ENCODE data around the gene RPRD1B.

Gene RPRD1B

DNA sequence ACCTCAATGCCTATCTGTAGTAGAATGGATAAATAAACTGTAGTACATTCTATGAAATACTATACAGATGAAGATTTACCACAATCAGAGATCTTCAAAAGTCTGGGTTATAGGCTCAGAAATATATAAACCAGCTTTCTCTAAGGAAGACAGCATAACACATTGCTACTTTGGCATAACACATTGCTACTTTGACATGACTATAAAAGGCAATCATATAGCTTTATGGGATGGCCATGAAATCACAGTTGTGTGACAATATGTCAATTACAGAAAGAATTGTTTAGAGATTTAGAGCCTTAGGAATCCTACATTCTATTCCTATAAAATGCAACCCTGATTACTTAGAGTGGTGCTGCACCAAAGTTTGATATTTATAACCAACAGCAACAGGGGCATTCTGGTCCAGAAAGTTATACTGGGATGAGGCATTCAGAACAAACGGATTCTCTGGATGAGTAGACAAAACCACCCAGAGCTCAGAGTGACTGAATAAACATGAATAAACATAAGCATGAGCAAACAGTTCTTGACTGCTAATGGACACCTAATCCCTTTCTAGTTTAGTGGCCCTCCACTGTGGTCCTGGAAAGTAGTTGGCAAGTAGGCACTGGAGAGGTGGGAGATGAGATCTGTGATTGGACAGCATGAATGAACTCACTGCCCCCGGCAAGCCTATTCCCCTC, 12.3 kb upstream of the RPRD1B start:
- TF ChIP-seq POLR2A (IDR thresholded peaks at IDR 0.05; ENCODE audit: extremely low read depth, insufficient read length), result no peak
- TF ChIP-seq, protein P1, sequence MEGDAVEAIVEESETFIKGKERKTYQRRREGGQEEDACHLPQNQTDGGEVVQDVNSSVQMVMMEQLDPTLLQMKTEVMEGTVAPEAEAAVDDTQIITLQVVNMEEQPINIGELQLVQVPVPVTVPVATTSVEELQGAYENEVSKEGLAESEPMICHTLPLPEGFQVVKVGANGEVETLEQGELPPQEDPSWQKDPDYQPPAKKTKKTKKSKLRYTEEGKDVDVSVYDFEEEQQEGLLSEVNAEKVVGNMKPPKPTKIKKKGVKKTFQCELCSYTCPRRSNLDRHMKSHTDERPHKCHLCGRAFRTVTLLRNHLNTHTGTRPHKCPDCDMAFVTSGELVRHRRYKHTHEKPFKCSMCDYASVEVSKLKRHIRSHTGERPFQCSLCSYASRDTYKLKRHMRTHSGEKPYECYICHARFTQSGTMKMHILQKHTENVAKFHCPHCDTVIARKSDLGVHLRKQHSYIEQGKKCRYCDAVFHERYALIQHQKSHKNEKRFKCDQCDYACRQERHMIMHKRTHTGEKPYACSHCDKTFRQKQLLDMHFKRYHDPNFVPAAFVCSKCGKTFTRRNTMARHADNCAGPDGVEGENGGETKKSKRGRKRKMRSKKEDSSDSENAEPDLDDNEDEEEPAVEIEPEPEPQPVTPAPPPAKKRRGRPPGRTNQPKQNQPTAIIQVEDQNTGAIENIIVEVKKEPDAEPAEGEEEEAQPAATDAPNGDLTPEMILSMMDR (IDR thresholded peaks at IDR 0.05; ENCODE audit: low read depth, low read length), result no peak
- DNase-seq (ENCODE audit: low read depth), result no peak
- H3K4me3 ChIP-seq (ENCODE audit: low read depth, low read length), result no peak overlapping the region

- H3K4me3 ChIP-seq (ENCODE audit: low read depth, low read length), result no peak overlapping the region
- TF ChIP-seq, protein P1 (IDR thresholded peaks at IDR 0.05; ENCODE audit: low read depth, low read length), result no peak
- TF ChIP-seq MAX (IDR thresholded peaks at IDR 0.05; ENCODE audit: low read depth, low read length) (no peak), MYC (IDR thresholded peaks at IDR 0.05; ENCODE audit: low read depth, low read length) (no peak), POLR2A (IDR thresholded peaks at IDR 0.05; ENCODE audit: extremely low read depth, insufficient read length) (no peak)
- DNase-seq (ENCODE audit: low read depth), result no peak
Measured at GRCh38 chr20:38023181-38024001, 10.2 kb upstream of the RPRD1B start.

- TF ChIP-seq MAX (IDR thresholded peaks at IDR 0.05; ENCODE audit: low read depth, low read length), result no peak
- no peak for TF ChIP-seq MYC (IDR thresholded peaks at IDR 0.05; ENCODE audit: low read depth, low read length)
- TF ChIP-seq, protein P1 (IDR thresholded peaks at IDR 0.05; ENCODE audit: low read depth, low read length), result no peak
- no peak for TF ChIP-seq POLR2A (IDR thresholded peaks at IDR 0.05; ENCODE audit: extremely low read depth, insufficient read length)
- H3K4me3 ChIP-seq (ENCODE audit: low read depth, low read length), result no peak overlapping the region
- DNase-seq (ENCODE audit: low read depth), result no peak
Measured at GRCh38 chr20:38024496-38024895, 9.1 kb upstream of the RPRD1B start.

DNA sequence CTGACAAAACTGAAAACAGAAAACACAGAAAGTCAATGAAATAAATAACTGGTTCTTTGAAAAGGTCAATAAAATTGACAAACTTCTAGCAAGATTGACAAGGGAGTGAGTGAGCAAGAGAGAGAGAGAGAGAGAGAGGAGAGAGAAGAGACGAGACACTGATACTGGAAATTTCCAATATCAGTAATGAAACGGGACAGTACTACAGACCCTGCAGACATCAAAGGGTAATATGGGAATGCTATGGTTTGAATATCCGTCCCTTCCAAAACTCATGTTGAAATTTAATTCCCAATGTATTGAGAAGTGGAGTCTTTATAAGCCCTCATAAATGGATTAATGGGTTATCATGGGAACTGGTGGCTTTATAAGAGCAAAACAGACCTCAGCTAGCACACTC, 4.1 kb upstream of the RPRD1B start:
- peak overlapping the region; percentile 3 for H3K4me3 ChIP-seq (ENCODE audit: low read depth, low read length)
- DNase-seq (ENCODE audit: low read depth), result no peak
- TF ChIP-seq POLR2A (IDR thresholded peaks at IDR 0.05; ENCODE audit: extremely low read depth, insufficient read length) (no peak), MAX (IDR thresholded peaks at IDR 0.05; ENCODE audit: low read depth, low read length) (no peak), MYC (IDR thresholded peaks at IDR 0.05; ENCODE audit: low read depth, low read length) (no peak)
- TF ChIP-seq, protein P1 (IDR thresholded peaks at IDR 0.05; ENCODE audit: low read depth, low read length), result no peak

GRCh38 chr20:38031957-38032356, 1.6 kb upstream of the RPRD1B start:
- DNase-seq (ENCODE audit: low read depth), result peak; percentile 24
- H3K4me3 ChIP-seq (ENCODE audit: low read depth, low read length), result peak overlapping the region; percentile 86
- TF ChIP-seq, protein P1 (IDR thresholded peaks at IDR 0.05; ENCODE audit: low read depth, low read length), result no peak
- no peak for TF ChIP-seq MAX (IDR thresholded peaks at IDR 0.05; ENCODE audit: low read depth, low read length)
- TF ChIP-seq MYC (IDR thresholded peaks at IDR 0.05; ENCODE audit: low read depth, low read length), result no peak
- TF ChIP-seq POLR2A (IDR thresholded peaks at IDR 0.05; ENCODE audit: extremely low read depth, insufficient read length), result no peak
